Keratinocyte (primary cell): ENCODE measurements around the gene PAIP2B. TPM values are rescaled to one million over a fixed set of nuclear protein-coding genes. Genes with fewer than 3 reads are reported as not detected.

Experiments
- DNase-seq: peaks from one replicate; pipeline ENCODE4 v3.0.0-alpha.2; 2011; ENCODE audit warnings: low read depth, missing footprints, low spot score
- FAIRE-seq: peaks from 2 replicates; lab custom pipeline; 2011; peaks lifted over from hg19 to GRCh38; lab: Jason Lieb, UNC
- H2AFZ ChIP-seq: 2 replicates; pipeline ENCODE4 v1.6.0; 2012; ENCODE audit warnings: low read length, control low read depth, inconsistent platforms; ENCODE audit not compliant: control insufficient read depth
- H3K27ac ChIP-seq: 2 replicates; pipeline ENCODE4 v1.5.1; 2011; ENCODE audit warnings: low read length; ENCODE audit not compliant: control insufficient read depth, insufficient read depth
- H3K27me3 ChIP-seq: 3 replicates; pipeline ENCODE4 v1.6.0; 2011; ENCODE audit warnings: low read length; ENCODE audit not compliant: control insufficient read depth, insufficient read depth; ENCODE audit errors: extremely low read depth
- H3K36me3 ChIP-seq, 2 experiments: 2 replicates in 1 of 2; 3 replicates in 1 of 2; pipeline ENCODE4 v1.5.1; 2011; ENCODE audit warnings: low read length in 2 of 2, mild to moderate bottlenecking in 1 of 2; ENCODE audit not compliant: control insufficient read depth in 2 of 2, insufficient read depth in 2 of 2; ENCODE audit errors: extremely low read depth in 1 of 2
- H3K4me1 ChIP-seq: 3 replicates; pipeline ENCODE4 v1.5.1; 2011; ENCODE audit warnings: low read length; ENCODE audit not compliant: control insufficient read depth, insufficient read depth; ENCODE audit errors: extremely low read depth
- H3K4me2 ChIP-seq: 3 replicates; pipeline ENCODE4 v1.6.0; 2011; ENCODE audit warnings: low read depth, low read length; ENCODE audit not compliant: control insufficient read depth, insufficient read depth; ENCODE audit errors: extremely low read depth
- H3K4me3 ChIP-seq, 3 experiments: fragments of 200-600 bp in 1 of 3; sonication (generic) in 1 of 3; 2 replicates in 2 of 3; 3 replicates in 1 of 3; pipeline ENCODE4 v1.5.1; 2011 to 2016; ENCODE audit warnings: low read length in 3 of 3, mild to moderate bottlenecking in 3 of 3, control low read depth in 2 of 3, inconsistent platforms in 1 of 3, low read depth in 1 of 3, mixed read lengths in 1 of 3, mixed run types in 1 of 3, moderate library complexity in 1 of 3; ENCODE audit not compliant: control insufficient read depth in 2 of 3, insufficient read depth in 2 of 3; ENCODE audit errors: extremely low read depth in 1 of 3
- H3K79me2 ChIP-seq: 2 replicates; pipeline ENCODE4 v1.6.0; 2012; ENCODE audit warnings: low read length; ENCODE audit not compliant: control insufficient read depth, insufficient read depth
- H3K9ac ChIP-seq: 3 replicates; pipeline ENCODE4 v1.6.0; 2011; ENCODE audit warnings: low read length; ENCODE audit not compliant: control insufficient read depth, insufficient read depth; ENCODE audit errors: extremely low read depth
- H3K9me1 ChIP-seq: 3 replicates; pipeline ENCODE4 v1.6.0; 2011; ENCODE audit warnings: low read length; ENCODE audit not compliant: control insufficient read depth, insufficient read depth; ENCODE audit errors: extremely low read depth
- H3K9me3 ChIP-seq: 2 replicates; pipeline ENCODE4 v1.5.1; 2012; ENCODE audit warnings: low read depth, low read length; ENCODE audit not compliant: control insufficient read depth
- H4K20me1 ChIP-seq: 3 replicates; pipeline ENCODE4 v1.6.0; 2011; ENCODE audit warnings: low read length; ENCODE audit not compliant: control insufficient read depth, insufficient read depth; ENCODE audit errors: extremely low read depth
- EZH2 ChIP-seq: IDR thresholded peaks from one replicate; pipeline ENCODE4 v1.6.1; 2012; ENCODE audit warnings: inconsistent platforms, mild to moderate bottlenecking, low read length, moderate library complexity
- dilution Hi-C: fragments of 300-500 bp; cut with MboI; formaldehyde crosslinking; loops from one replicate; pipeline ENCODE4 v1.7.0; 2020; ENCODE audit warnings: low sequenced_read_pairs; ENCODE audit not compliant: extremely low pct_ligation_motif_present
- polyA plus RNA-seq, 5 experiments: library from polyadenylated mRNA; depleted of rRNA in 3 of 5; stranded (reverse) in 3 of 5; stranded (forward) in 1 of 5; unstranded in 1 of 5; fragments of >200 nt; gene quantifications; 1 replicate in 1 of 5; 2 replicates in 3 of 5; 3 replicates in 1 of 5; pipeline versions ENCODE4 v1.2.1 to v1.2.3, GENCODE V29; 2011 to 2012; ENCODE audit warnings: missing spikeins in 2 of 5, low read depth in 1 of 5, low replicate concordance in 1 of 5
- TF ChIP-seq, protein P1 (sequence below), 3 experiments: IDR thresholded peaks in 1 of 3; conservative IDR thresholded peaks in 1 of 3; optimal IDR thresholded peaks in 1 of 3; 2 replicates in 2 of 3; 3 replicates in 1 of 3; pipeline versions ENCODE3 to v1.5.1; 2011; ENCODE audit warnings: low read length in 3 of 3, mild to moderate bottlenecking in 3 of 3, moderate library complexity in 2 of 3, control low read depth in 1 of 3, inconsistent platforms in 1 of 3; ENCODE audit not compliant: insufficient read depth in 2 of 3; ENCODE audit errors: extremely low read depth in 1 of 3

Gene PAIP2B
- polyA plus RNA-seq, 1 donor (not counting 4 experiments of a cell fraction or from before 2014, with no cell fraction given), result 1.7 TPM

DNA sequence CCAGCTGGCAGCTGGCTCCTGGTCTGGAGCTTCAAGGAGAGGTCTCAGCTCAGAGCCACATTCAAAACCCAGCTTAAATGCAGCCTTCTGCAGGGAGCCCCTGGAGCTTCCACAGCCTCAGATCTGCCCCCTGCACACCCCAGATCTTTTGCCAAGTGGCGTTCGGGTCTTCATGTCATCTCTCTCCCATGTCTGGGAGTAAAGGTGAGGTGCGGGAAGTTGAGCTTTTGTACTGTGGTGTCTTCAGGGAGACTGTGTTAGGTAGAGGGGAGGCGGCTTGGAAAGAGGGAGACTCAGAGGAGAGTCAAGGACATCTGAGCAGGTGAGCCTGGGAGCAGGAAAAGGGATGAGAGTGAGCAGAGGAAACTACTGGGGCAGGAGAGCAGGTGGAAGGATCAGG is 71.1 kb downstream of the PAIP2B start:
- no peak for DNase-seq
- no peak for FAIRE-seq

DNA sequence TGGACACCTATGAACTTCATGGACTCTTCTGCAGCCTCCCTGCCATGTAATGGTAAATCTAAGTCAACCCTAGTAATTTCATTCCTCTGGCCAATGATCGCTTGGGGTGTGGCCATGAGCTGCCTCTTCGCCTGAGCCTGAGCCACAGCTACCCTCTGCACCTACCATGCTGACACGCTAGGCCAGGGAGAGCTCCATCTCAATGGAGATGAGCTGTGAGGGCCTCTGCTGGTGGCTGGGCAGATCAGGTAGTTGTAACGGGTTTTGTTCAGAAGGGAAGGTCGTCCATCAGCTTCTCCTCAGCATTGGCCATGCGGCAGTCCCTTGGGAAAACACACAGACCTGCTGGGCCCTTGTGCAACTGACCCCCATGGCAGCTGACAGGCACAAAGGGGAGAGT is 72.1 kb downstream of the PAIP2B start:
- no peaks in the 10 kb centered on the region for H3K9me3 ChIP-seq
- H3K9ac ChIP-seq, result no peak overlapping the region
- H3K27ac ChIP-seq, result no peak overlapping the region
- H2AFZ ChIP-seq, result no peak overlapping the region
- dilution Hi-C loops, result no loop called here
- H3K4me1 ChIP-seq, result no peaks in the 10 kb centered on the region
- no peak overlapping the region for H3K4me3 ChIP-seq
- DNase-seq, result no peak
- H3K36me3 ChIP-seq, result peaks cover 0 to 4% of the 10 kb centered on the region in 2 experiments
- H3K27me3 ChIP-seq, result no peaks in the 10 kb centered on the region
- H3K79me2 ChIP-seq, result no peaks in the 10 kb centered on the region
- no peaks in the 10 kb centered on the region for H3K9me1 ChIP-seq
- TF ChIP-seq, protein P1, sequence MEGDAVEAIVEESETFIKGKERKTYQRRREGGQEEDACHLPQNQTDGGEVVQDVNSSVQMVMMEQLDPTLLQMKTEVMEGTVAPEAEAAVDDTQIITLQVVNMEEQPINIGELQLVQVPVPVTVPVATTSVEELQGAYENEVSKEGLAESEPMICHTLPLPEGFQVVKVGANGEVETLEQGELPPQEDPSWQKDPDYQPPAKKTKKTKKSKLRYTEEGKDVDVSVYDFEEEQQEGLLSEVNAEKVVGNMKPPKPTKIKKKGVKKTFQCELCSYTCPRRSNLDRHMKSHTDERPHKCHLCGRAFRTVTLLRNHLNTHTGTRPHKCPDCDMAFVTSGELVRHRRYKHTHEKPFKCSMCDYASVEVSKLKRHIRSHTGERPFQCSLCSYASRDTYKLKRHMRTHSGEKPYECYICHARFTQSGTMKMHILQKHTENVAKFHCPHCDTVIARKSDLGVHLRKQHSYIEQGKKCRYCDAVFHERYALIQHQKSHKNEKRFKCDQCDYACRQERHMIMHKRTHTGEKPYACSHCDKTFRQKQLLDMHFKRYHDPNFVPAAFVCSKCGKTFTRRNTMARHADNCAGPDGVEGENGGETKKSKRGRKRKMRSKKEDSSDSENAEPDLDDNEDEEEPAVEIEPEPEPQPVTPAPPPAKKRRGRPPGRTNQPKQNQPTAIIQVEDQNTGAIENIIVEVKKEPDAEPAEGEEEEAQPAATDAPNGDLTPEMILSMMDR (optimal IDR thresholded peaks at IDR 0.05 in 1 of 3, IDR thresholded peaks at IDR 0.05 in 1 of 3, conservative IDR thresholded peaks at IDR 0.05 in 1 of 3; ENCODE audit: extremely low read depth in 1 of 3, insufficient read depth in 2 of 3, low read length in 3 of 3), result peak; percentile 26 to 73 (median 43)
- no peak for TF ChIP-seq EZH2
- no peaks in the 10 kb centered on the region for H4K20me1 ChIP-seq
- FAIRE-seq, result no peak
- H3K4me2 ChIP-seq, result no peak overlapping the region

More for the DNA sequence above, 71.1 kb downstream of the PAIP2B start:
- H3K9me1 ChIP-seq, result no peaks in the 10 kb centered on the region
- H3K79me2 ChIP-seq, result no peaks in the 10 kb centered on the region
- no peak overlapping the region for H3K4me3 ChIP-seq
- no peaks in the 10 kb centered on the region for H4K20me1 ChIP-seq
- no peak overlapping the region for H3K9ac ChIP-seq
- H2AFZ ChIP-seq, result no peak overlapping the region
- no peak overlapping the region for H3K4me2 ChIP-seq
- H3K36me3 ChIP-seq, result no peaks in the 10 kb centered on the region
- no peaks in the 10 kb centered on the region for H3K4me1 ChIP-seq
- TF ChIP-seq, protein P1 (optimal IDR thresholded peaks at IDR 0.05 in 1 of 3, IDR thresholded peaks at IDR 0.05 in 1 of 3, conservative IDR thresholded peaks at IDR 0.05 in 1 of 3; ENCODE audit: extremely low read depth in 1 of 3, insufficient read depth in 2 of 3, low read length in 3 of 3), result no peak
- TF ChIP-seq EZH2, result no peak
- dilution Hi-C loops, result no loop called here
- no peaks in the 10 kb centered on the region for H3K27me3 ChIP-seq
- no peaks in the 10 kb centered on the region for H3K9me3 ChIP-seq
- no peak overlapping the region for H3K27ac ChIP-seq
